GM12878 (cell line): Measurements from ENCODE around the gene ABHD17A.

Experiments used
- BRCA1 ChIP-seq: IDR thresholded peaks from 2 replicates; pipeline ENCODE4 v1.6.1; 2011; ENCODE audit warnings: low read depth, low read length, improper control_type of control experiment
- NFXL1 ChIP-seq: fragments of 450-650 bp; IDR thresholded peaks from 2 replicates; pipeline ENCODE4 v1.6.1; 2017; ENCODE audit warnings: antibody characterized with exemption, mild to moderate bottlenecking, borderline replicate concordance
- POLR2A ChIP-seq: IDR thresholded peaks from 2 replicates; pipeline ENCODE4 v1.6.1; 2011; ENCODE audit warnings: low read depth, mild to moderate bottlenecking, low read length
- RAD21 ChIP-seq: IDR thresholded peaks from 2 replicates; pipeline ENCODE4 v1.6.1; 2011; ENCODE audit warnings: mild to moderate bottlenecking, low read depth, low read length, moderate library complexity; ENCODE audit not compliant: insufficient read depth
- SMAD1 ChIP-seq: fragments of 450-650 bp; IDR thresholded peaks from 2 replicates; pipeline ENCODE4 v1.6.1; 2018; ENCODE audit warnings: mild to moderate bottlenecking, low read depth; ENCODE audit not compliant: partially characterized antibody
- STAT1 ChIP-seq: fragments of 450-650 bp; conservative IDR thresholded peaks from 2 replicates; pipeline ENCODE4 v1.6.1; 2014; ENCODE audit warnings: antibody characterized with exemption, mild to moderate bottlenecking
- TAF1 ChIP-seq: IDR thresholded peaks from 2 replicates; pipeline ENCODE4 v1.6.1; 2011; ENCODE audit warnings: mild to moderate bottlenecking, low read depth, low read length, borderline replicate concordance
- ZSCAN29 ChIP-seq: fragments of 450-650 bp; IDR thresholded peaks from 2 replicates; pipeline ENCODE4 v1.6.1; 2017; ENCODE audit warnings: mild to moderate bottlenecking, moderate library complexity
- TF ChIP-seq, protein P1 (sequence below): fragments of 450-650 bp; formaldehyde crosslinking; IDR thresholded peaks from 2 replicates; pipeline ENCODE4 v1.4.0; 2020; ENCODE audit warnings: mild to moderate bottlenecking, moderate library complexity
- TF ChIP-seq, protein P2 (sequence below), 3 experiments: IDR thresholded peaks in 2 of 3; conservative IDR thresholded peaks in 1 of 3; 2 replicates each; pipeline ENCODE4 v1.5.1; 2011; ENCODE audit warnings: low read depth in 3 of 3, low read length in 3 of 3, mild to moderate bottlenecking in 3 of 3, control low read depth in 2 of 3, moderate library complexity in 2 of 3, inconsistent platforms in 1 of 3, mixed read lengths in 1 of 3; ENCODE audit not compliant: control insufficient read depth in 2 of 3, insufficient read depth in 1 of 3; ENCODE audit errors: extremely low read depth in 1 of 3

DNA sequence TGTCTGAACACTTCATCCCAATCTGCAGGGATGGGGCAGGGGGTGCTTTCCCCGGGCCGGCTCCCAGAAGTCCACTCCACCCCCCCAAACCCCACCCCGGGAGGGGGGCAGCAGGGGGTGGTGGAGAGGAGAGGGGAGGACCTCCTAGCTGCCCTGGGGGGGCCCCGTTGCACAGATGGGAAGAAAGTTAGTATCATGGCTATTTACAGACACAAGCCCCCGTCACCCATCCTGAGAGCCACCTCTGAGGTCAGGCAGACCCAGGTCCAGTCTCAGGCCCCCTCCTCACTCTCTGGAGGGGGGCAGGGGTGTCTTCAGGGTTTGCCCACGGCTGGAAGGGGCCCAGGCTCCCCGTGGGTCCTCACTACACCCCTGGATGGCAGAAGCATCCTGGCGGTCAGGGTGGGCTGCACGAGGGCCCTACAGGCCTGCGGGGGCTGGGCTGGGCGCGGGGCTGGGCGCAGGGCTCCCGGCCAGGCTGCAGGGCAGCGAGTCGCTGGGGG lies 31.2 kb downstream of the ABHD17A start:
- TF ChIP-seq POLR2A: no peak
- TF ChIP-seq NFXL1: no peak
- no peak for TF ChIP-seq STAT1
- no peak for TF ChIP-seq TAF1
- TF ChIP-seq, protein P1, sequence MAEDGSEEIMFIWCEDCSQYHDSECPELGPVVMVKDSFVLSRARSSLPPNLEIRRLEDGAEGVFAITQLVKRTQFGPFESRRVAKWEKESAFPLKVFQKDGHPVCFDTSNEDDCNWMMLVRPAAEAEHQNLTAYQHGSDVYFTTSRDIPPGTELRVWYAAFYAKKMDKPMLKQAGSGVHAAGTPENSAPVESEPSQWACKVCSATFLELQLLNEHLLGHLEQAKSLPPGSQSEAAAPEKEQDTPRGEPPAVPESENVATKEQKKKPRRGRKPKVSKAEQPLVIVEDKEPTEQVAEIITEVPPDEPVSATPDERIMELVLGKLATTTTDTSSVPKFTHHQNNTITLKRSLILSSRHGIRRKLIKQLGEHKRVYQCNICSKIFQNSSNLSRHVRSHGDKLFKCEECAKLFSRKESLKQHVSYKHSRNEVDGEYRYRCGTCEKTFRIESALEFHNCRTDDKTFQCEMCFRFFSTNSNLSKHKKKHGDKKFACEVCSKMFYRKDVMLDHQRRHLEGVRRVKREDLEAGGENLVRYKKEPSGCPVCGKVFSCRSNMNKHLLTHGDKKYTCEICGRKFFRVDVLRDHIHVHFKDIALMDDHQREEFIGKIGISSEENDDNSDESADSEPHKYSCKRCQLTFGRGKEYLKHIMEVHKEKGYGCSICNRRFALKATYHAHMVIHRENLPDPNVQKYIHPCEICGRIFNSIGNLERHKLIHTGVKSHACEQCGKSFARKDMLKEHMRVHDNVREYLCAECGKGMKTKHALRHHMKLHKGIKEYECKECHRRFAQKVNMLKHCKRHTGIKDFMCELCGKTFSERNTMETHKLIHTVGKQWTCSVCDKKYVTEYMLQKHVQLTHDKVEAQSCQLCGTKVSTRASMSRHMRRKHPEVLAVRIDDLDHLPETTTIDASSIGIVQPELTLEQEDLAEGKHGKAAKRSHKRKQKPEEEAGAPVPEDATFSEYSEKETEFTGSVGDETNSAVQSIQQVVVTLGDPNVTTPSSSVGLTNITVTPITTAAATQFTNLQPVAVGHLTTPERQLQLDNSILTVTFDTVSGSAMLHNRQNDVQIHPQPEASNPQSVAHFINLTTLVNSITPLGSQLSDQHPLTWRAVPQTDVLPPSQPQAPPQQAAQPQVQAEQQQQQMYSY: no peak
- TF ChIP-seq SMAD1: no peak
- TF ChIP-seq ZSCAN29: no peak
- TF ChIP-seq, protein P2, sequence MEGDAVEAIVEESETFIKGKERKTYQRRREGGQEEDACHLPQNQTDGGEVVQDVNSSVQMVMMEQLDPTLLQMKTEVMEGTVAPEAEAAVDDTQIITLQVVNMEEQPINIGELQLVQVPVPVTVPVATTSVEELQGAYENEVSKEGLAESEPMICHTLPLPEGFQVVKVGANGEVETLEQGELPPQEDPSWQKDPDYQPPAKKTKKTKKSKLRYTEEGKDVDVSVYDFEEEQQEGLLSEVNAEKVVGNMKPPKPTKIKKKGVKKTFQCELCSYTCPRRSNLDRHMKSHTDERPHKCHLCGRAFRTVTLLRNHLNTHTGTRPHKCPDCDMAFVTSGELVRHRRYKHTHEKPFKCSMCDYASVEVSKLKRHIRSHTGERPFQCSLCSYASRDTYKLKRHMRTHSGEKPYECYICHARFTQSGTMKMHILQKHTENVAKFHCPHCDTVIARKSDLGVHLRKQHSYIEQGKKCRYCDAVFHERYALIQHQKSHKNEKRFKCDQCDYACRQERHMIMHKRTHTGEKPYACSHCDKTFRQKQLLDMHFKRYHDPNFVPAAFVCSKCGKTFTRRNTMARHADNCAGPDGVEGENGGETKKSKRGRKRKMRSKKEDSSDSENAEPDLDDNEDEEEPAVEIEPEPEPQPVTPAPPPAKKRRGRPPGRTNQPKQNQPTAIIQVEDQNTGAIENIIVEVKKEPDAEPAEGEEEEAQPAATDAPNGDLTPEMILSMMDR (IDR thresholded peaks at IDR 0.05 in 2 of 3, conservative IDR thresholded peaks at IDR 0.05 in 1 of 3; ENCODE audit: control insufficient read depth in 2 of 3, extremely low read depth in 1 of 3, insufficient read depth in 1 of 3, low read depth in 3 of 3, low read length in 3 of 3): no peak
- TF ChIP-seq BRCA1: no peak
- no peak for TF ChIP-seq RAD21
